Hepatocyte (in vitro differentiated cells): ENCODE measurements around the gene WSCD2.

Experiments
- EZH2 ChIP-seq: fragments of 200-600 bp; sonication (generic); IDR thresholded peaks from 2 replicates; pipeline ENCODE4 v1.6.1; 2016; ENCODE audit warnings: antibody characterized with exemption, mild to moderate bottlenecking, borderline replicate concordance
- EZH2phosphoT487 ChIP-seq: fragments of 200-600 bp; sonication (generic); IDR thresholded peaks from one replicate; pipeline ENCODE4 v1.6.1; 2018; ENCODE audit warnings: antibody characterized with exemption, mild to moderate bottlenecking, low read depth, moderate library complexity; ENCODE audit not compliant: unreplicated experiment, severe bottlenecking
- TF ChIP-seq, protein P1 (sequence below): fragments of 200-600 bp; sonication (generic); IDR thresholded peaks from 2 replicates; pipeline ENCODE4 v1.5.1; 2016; ENCODE audit warnings: antibody characterized with exemption, mild to moderate bottlenecking; ENCODE audit not compliant: poor library complexity

GRCh38 chr12:108194585-108194984, 65.5 kb downstream of the WSCD2 start:
- TF ChIP-seq EZH2 (no peak), EZH2phosphoT487 (no peak)
- TF ChIP-seq, protein P1, sequence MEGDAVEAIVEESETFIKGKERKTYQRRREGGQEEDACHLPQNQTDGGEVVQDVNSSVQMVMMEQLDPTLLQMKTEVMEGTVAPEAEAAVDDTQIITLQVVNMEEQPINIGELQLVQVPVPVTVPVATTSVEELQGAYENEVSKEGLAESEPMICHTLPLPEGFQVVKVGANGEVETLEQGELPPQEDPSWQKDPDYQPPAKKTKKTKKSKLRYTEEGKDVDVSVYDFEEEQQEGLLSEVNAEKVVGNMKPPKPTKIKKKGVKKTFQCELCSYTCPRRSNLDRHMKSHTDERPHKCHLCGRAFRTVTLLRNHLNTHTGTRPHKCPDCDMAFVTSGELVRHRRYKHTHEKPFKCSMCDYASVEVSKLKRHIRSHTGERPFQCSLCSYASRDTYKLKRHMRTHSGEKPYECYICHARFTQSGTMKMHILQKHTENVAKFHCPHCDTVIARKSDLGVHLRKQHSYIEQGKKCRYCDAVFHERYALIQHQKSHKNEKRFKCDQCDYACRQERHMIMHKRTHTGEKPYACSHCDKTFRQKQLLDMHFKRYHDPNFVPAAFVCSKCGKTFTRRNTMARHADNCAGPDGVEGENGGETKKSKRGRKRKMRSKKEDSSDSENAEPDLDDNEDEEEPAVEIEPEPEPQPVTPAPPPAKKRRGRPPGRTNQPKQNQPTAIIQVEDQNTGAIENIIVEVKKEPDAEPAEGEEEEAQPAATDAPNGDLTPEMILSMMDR, result no peak
